Stimulated activated CD4-positive, alpha-beta T cell treated with anti-CD3 and anti-CD28 coated beads, Interleukin-1b, Interleukin-23, amount 100 ng/mL, for 1 hour (primary cell): ENCODE measurements around the gene IRAK1BP1.
"Not testable (repeated sequence)": the region's sequence is repeated elsewhere in the genome, so short reads cannot be mapped to it uniquely, and the experiment has no call there.

Experiments
- DNase-seq, 2 donors: peaks; one replicate each; pipeline ENCODE4 v3.0.0-alpha.2; 2020; ENCODE audit warnings: low read depth in 2 of 2

The IRAK1BP1 gene

GRCh38 chr6:78889901-78890300 lies 22.6 kb downstream of the IRAK1BP1 start:
- not testable (repeated sequence) for DNase-seq

- DNase-seq = no peak
These were observed 28.9 kb downstream of the IRAK1BP1 start for GRCh38 chr6:78896227-78896626.

- DNase-seq = no peak
These were observed 41.3 kb downstream of the IRAK1BP1 start for GRCh38 chr6:78908621-78909020.

GRCh38 chr6:78909391-78909790 lies 42.0 kb downstream of the IRAK1BP1 start:
- DNase-seq = no peak

GRCh38 chr6:78910010-78910409 lies 42.7 kb downstream of the IRAK1BP1 start:
- no peak for DNase-seq

GRCh38 chr6:78910591-78911171 lies 43.3 kb downstream of the IRAK1BP1 start:
- no peak for DNase-seq

GRCh38 chr6:78911218-78911940 lies 44.0 kb downstream of the IRAK1BP1 start:
- DNase-seq = no peak

- DNase-seq = no peak
These were observed 49.1 kb downstream of the IRAK1BP1 start for GRCh38 chr6:78916411-78916810.

GRCh38 chr6:78917788-78918187 lies 50.4 kb downstream of the IRAK1BP1 start:
- DNase-seq = no peak

GRCh38 chr6:78921168-78921567 lies 53.8 kb downstream of the IRAK1BP1 start:
- not testable (repeated sequence) for DNase-seq

GRCh38 chr6:78925317-78925716 lies 58.0 kb downstream of the IRAK1BP1 start:
- DNase-seq = no peak

GRCh38 chr6:78935553-78935952 lies 68.2 kb downstream of the IRAK1BP1 start:
- no peak for DNase-seq

- DNase-seq = no peak
These were observed 69.2 kb downstream of the IRAK1BP1 start for GRCh38 chr6:78936515-78936914.

- DNase-seq = no peak
These were observed 75.1 kb downstream of the IRAK1BP1 start for GRCh38 chr6:78942446-78942845.

- no peak for DNase-seq
These were observed 80.2 kb downstream of the IRAK1BP1 start for GRCh38 chr6:78947529-78947928.

GRCh38 chr6:78947962-78948361 lies 80.6 kb downstream of the IRAK1BP1 start:
- no peak for DNase-seq

GRCh38 chr6:78948785-78949184 lies 81.4 kb downstream of the IRAK1BP1 start:
- DNase-seq = no peak

- no peak for DNase-seq
These were observed 85.0 kb downstream of the IRAK1BP1 start for GRCh38 chr6:78952362-78952761.
